SK-N-MC (cell line): ENCODE data around the gene GPC6.

Source experiments
- EZH2 ChIP-seq: fragments of 200-600 bp; sonication (generic); IDR thresholded peaks from one replicate; pipeline ENCODE4 v1.6.1; 2017; ENCODE audit warnings: antibody characterized with exemption
- FOXP2 ChIP-seq: optimal IDR thresholded peaks from 2 replicates; pipeline ENCODE3; 2011; ENCODE audit warnings: mild to moderate bottlenecking, moderate library complexity; ENCODE audit not compliant: insufficient read depth; ENCODE audit errors: extremely low read length, control extremely low read depth
- POLR2AphosphoS5 ChIP-seq: IDR thresholded peaks from 2 replicates; pipeline ENCODE4 v1.6.1; 2012; ENCODE audit warnings: mild to moderate bottlenecking, low read depth, low read length, borderline replicate concordance

- TF ChIP-seq POLR2AphosphoS5, result no peak
- TF ChIP-seq EZH2, result no peak
- no peak for TF ChIP-seq FOXP2
Measured at GRCh38 chr13:93635616-93636032, 409.0 kb downstream of the GPC6 start.
